Adrenal gland (tissue), 12 donors: ENCODE measurements around the gene SHISA5. TPM values are rescaled to one million over a fixed set of nuclear protein-coding genes. Genes with fewer than 3 reads are reported as not detected.

Source experiments
- DNase-seq, 7 donors: peaks; one replicate each; pipeline ENCODE4 v3.0.0-alpha.2; 2019 to 2020
- H3K27ac ChIP-seq, 5 donors: fragments of 200-600 bp; sonication (generic) in 4 of 5; 1 replicate in 3 of 5; 2 replicates in 2 of 5; pipeline versions ENCODE4 v1.5.1 to v1.8.0; 2016 to 2020; ENCODE audit warnings: mild to moderate bottlenecking in 1 of 5
- H3K27me3 ChIP-seq: fragments of 200-600 bp; 2 replicates; pipeline ENCODE4 v1.8.0; 2021
- H3K36me3 ChIP-seq, 2 donors: fragments of 200-600 bp; replicated peaks in 1 of 2; 1 replicate in 1 of 2; 2 replicates in 1 of 2; pipeline versions ENCODE4 v1.5.1 to v1.8.0; 2018 to 2022
- H3K4me1 ChIP-seq, 2 donors: fragments of 200-600 bp; replicated peaks in 1 of 2; 1 replicate in 1 of 2; 2 replicates in 1 of 2; pipeline versions ENCODE4 v1.5.1 to v1.8.0; 2018 to 2021
- H3K4me3 ChIP-seq, 4 donors: fragments of 200-600 bp; sonication (generic) in 3 of 4; one replicate each; pipeline ENCODE4 v1.5.1; 2016 to 2018
- H3K9me3 ChIP-seq, 3 donors: fragments of 200-600 bp; sonication (generic) in 1 of 3; replicated peaks in 1 of 3; 1 replicate in 2 of 3; 2 replicates in 1 of 3; pipeline versions ENCODE4 v1.5.1 to v1.8.0; 2016 to 2021
- CTCF ChIP-seq, 6 experiments: fragments of 450-650 bp in 4 of 6; fragments of 200-600 bp in 2 of 6; sonication (generic) in 1 of 6; IDR thresholded peaks; 1 replicate in 5 of 6; 2 replicates in 1 of 6; pipeline versions ENCODE4 v1.5.1 to v1.8.0; 2016 to 2021; ENCODE audit warnings: antibody characterized with exemption in 6 of 6, mild to moderate bottlenecking in 2 of 6, moderate library complexity in 1 of 6
- POLR2A ChIP-seq, 2 donors: fragments of 450-650 bp; IDR thresholded peaks; one replicate each; pipeline ENCODE4 v1.6.1; 2017; ENCODE audit warnings: antibody characterized with exemption in 2 of 2, mild to moderate bottlenecking in 2 of 2, moderate library complexity in 1 of 2
- WGBS, 4 donors: extraction: QIAGEN DNeasy Blood & Tissue Kit in 2 of 4; methylation state at CpG; one replicate each; pipeline versions ENCODE4 v1.1.5 to v1.1.7; 2013 to 2017; 5-methylcytosine and 5-hydroxymethylcytosine counted together
- intact Hi-C, 2 donors: fragments of 100-400 bp; cut with DNase I; formaldehyde crosslinking; loops; one replicate each; pipeline versions ENCODE4 v1.14.1 to v1.15.0; 2022 to 2023
- polyA plus RNA-seq, 3 donors: library from polyadenylated mRNA; stranded (reverse); fragments of 200-250 nt in 2 of 3; fragments of 350-450 nt in 1 of 3; fragmentation: Illumina TruSeq in 1 of 3; extraction: RNeasy Lipid Tissue Mini Kit (QIAGEN cat#74804) in 1 of 3; gene quantifications; one replicate each; pipeline ENCODE4 v1.2.3, GENCODE V29; 2013 to 2014
- total RNA-seq, 9 donors: library from RNA; depleted of rRNA in 4 of 9; stranded (reverse); fragments of >200 nt in 4 of 9; fragments of 120-200 nt in 1 of 9; fragmentation: NEBNext Ultra II Directional in 1 of 9; extraction: Animal tissue kit (Norgen Biotek cat#: 25700) in 1 of 9; gene quantifications; one replicate each; pipeline versions ENCODE4 v1.1.0 to v1.2.4, GENCODE V29; 2013 to 2023
- donor health status: healthy with polysubstance abuse.
- donor health status: Bipolar disorder and iron deficiency.
- donor health status: DM: yes; HTN: yes; CAD: no.
- donor health status: DM: no; HTN: no; CAD: no.
- donor health status: DM: no; HTN: no; CAD: no.
- donor health status: DM: yes; HTN: yes; CAD: no.

SHISA5 gene
- total and polyA plus RNA-seq, 12 donors: 77.2 to 167 (median 128) TPM

GRCh38 chr3:48446043-48446424 lies 57.9 kb downstream of the SHISA5 start:
- intact Hi-C loops: no loop called here
- peaks cover 23 to 33% of the 10 kb centered on the region in 2 donors for H3K4me1 ChIP-seq
- 12 to 31% (median 15%) methylated on average over 3 to 6 of the region's 6 CpGs for WGBS, 4 donors
- H3K27me3 ChIP-seq: no peaks in the 10 kb centered on the region
- H3K9me3 ChIP-seq: no peaks in the 10 kb centered on the region
- peak overlapping the region in 4 of 5 donors; percentile 68 to 96 (median 87) for H3K27ac ChIP-seq
- DNase-seq: no peak
- H3K4me3 ChIP-seq: peak overlapping the region; percentile 62 to 92 (median 85)
- TF ChIP-seq CTCF (IDR thresholded peaks at IDR 0.05) (no peak), POLR2A (IDR thresholded peaks at IDR 0.05) (no peak)
- H3K36me3 ChIP-seq: peaks cover 0 to 22% of the 10 kb centered on the region in 2 donors

- WGBS, 4 donors: 65 to 75% (median 68%) methylated on average over 6 of the region's 6 CpGs
- no peak for DNase-seq
- no peaks in the 10 kb centered on the region for H3K27me3 ChIP-seq
- no peak overlapping the region for H3K4me3 ChIP-seq
- intact Hi-C loops: no loop called here
- no peak overlapping the region for H3K27ac ChIP-seq
- peaks cover 26 to 36% of the 10 kb centered on the region in 2 donors for H3K4me1 ChIP-seq
- no peak for TF ChIP-seq POLR2A (IDR thresholded peaks at IDR 0.05)
- no peak for TF ChIP-seq CTCF (IDR thresholded peaks at IDR 0.05)
- H3K36me3 ChIP-seq: peaks cover 0 to 22% of the 10 kb centered on the region in 2 donors
- H3K9me3 ChIP-seq: no peaks in the 10 kb centered on the region
These were observed 58.6 kb downstream of the SHISA5 start for GRCh38 chr3:48445277-48445882.

- Histone ChIP-seq H3K9me3 (no peaks in the 10 kb centered on the region), H3K27ac (no peak overlapping the region), H3K27me3 (no peaks in the 10 kb centered on the region), H3K4me1 (peaks cover 24 to 31% of the 10 kb centered on the region in 2 donors), H3K36me3 (peaks cover 0 to 22% of the 10 kb centered on the region in 2 donors), H3K4me3 (no peak overlapping the region)
- WGBS, 4 donors: 70 to 76% (median 74%) methylated on average over 6 of the region's 6 CpGs
- DNase-seq: no peak
- intact Hi-C loops: no loop called here
- no peak for TF ChIP-seq POLR2A (IDR thresholded peaks at IDR 0.05)
- no peak for TF ChIP-seq CTCF (IDR thresholded peaks at IDR 0.05)
These were observed 62.0 kb downstream of the SHISA5 start for GRCh38 chr3:48441940-48442339.

GRCh38 chr3:48440590-48440958 lies 63.4 kb downstream of the SHISA5 start:
- peaks cover 18 to 29% of the 10 kb centered on the region in 2 donors for H3K4me1 ChIP-seq
- H3K27ac ChIP-seq: peak overlapping the region; percentile 67 to 95 (median 91)
- peak in 2 of 7 donors; percentile 34 to 45 for DNase-seq
- H3K4me3 ChIP-seq: peak overlapping the region; percentile 71 to 99 (median 92)
- H3K27me3 ChIP-seq: no peaks in the 10 kb centered on the region
- WGBS, 4 donors: 1 to 2% (median 1%) methylated on average over 13 to 21 of the region's 21 CpGs
- intact Hi-C loops: no loop called here
- no peaks in the 10 kb centered on the region for H3K9me3 ChIP-seq
- peaks cover 0 to 22% of the 10 kb centered on the region in 2 donors for H3K36me3 ChIP-seq
- no peak for TF ChIP-seq CTCF (IDR thresholded peaks at IDR 0.05)
- no peak for TF ChIP-seq POLR2A (IDR thresholded peaks at IDR 0.05)
